HCT116 (cell line): Measurements from ENCODE around the gene RALGPS1. TPM values are rescaled to one million over a fixed set of nuclear protein-coding genes. Genes with fewer than 3 reads are reported as not detected.

Source experiments
- ATAC-seq: fragments of 200-7000 bp; cut with Tn5 transposase; 2 replicates; pipeline ENCODE4 v1.9.1; 2020; ENCODE audit warnings: mild to moderate bottlenecking, moderate library complexity
- BruUV-seq: library from RNA; stranded (reverse); fragments of 400-500 nt; replicated peaks from 2 replicates; lab custom pipeline; 2021; lab: Mats Ljungman, UMichigan
- CTCF ChIA-PET: fragments of 300-600 bp; sonication (Branson Sonifier 250); formaldehyde crosslinking; loops from one replicate; lab custom pipeline; 2021; ENCODE audit warnings: antibody characterized with exemption; lab: Charles Lee
- POLR2A ChIA-PET: fragments of 300-600, 350-600 bp; sonication (Branson Sonifier 250); formaldehyde crosslinking; loops from one replicate; lab custom pipeline; 2021; ENCODE audit warnings: antibody characterized with exemption; lab: Charles Lee
- RAD21 ChIA-PET, 2 experiments: fragments of 300-600 bp; sonication (Branson Sonifier 250); formaldehyde crosslinking; loops; one replicate each; lab custom pipeline; 2023; ENCODE audit warnings: low total read pairs in 2 of 2; ENCODE audit not compliant: uncharacterized antibody in 2 of 2, unreplicated experiment in 2 of 2, low non-redundant PET in 1 of 2; lab: Charles Lee
- DNase-seq: peaks from one replicate; pipeline ENCODE4 v3.0.0-alpha.2; 2010; ENCODE audit warnings: low read depth, low spot score
- H2AFZ ChIP-seq: fragments of 200-600 bp; shearing (Covaris generic), sonication (generic); 2 replicates; pipeline ENCODE4 v1.6.1; 2017; ENCODE audit warnings: low read depth, mixed run types, mixed read lengths, antibody characterized with exemption, low read length; ENCODE audit not compliant: poor library complexity, severe bottlenecking
- H3K27ac ChIP-seq: 2 replicates; pipeline ENCODE4 v1.5.1; 2012; ENCODE audit warnings: low read depth, low read length
- H3K27me3 ChIP-seq: fragments of 200-600 bp; sonication (generic); 2 replicates; pipeline ENCODE4 v1.6.1; 2016; ENCODE audit warnings: mixed run types, low read length, mixed read lengths; ENCODE audit not compliant: insufficient read depth
- H3K36me3 ChIP-seq, 2 experiments: fragments of 200-500 bp in 1 of 2; fragments of 200-600 bp in 1 of 2; sonication (Bioruptor generic) in 1 of 2; sonication (generic) in 1 of 2; 2 replicates each; pipeline versions ENCODE4 v1.5.1 to v1.6.1; 2014 to 2016; ENCODE audit warnings: low read length in 2 of 2, inconsistent platforms in 1 of 2, mixed read lengths in 1 of 2, mixed run types in 1 of 2; ENCODE audit not compliant: insufficient read depth in 2 of 2, control insufficient read depth in 1 of 2
- H3K4me1 ChIP-seq, 2 experiments: fragments of 200-600 bp in 1 of 2; sonication (generic) in 1 of 2; 2 replicates each; pipeline versions ENCODE4 v1.5.1 to v1.6.1; 2012 to 2017; ENCODE audit warnings: low read length in 2 of 2, inconsistent platforms in 1 of 2, mild to moderate bottlenecking in 1 of 2, mixed read lengths in 1 of 2, mixed run types in 1 of 2, moderate library complexity in 1 of 2; ENCODE audit not compliant: insufficient read depth in 2 of 2, control insufficient read depth in 1 of 2
- H3K4me2 ChIP-seq: fragments of 200-600 bp; sonication (generic); 2 replicates; pipeline ENCODE4 v1.6.1; 2017; ENCODE audit warnings: mixed run types, low read length, mixed read lengths
- H3K4me3 ChIP-seq, 2 experiments: fragments of 200-600 bp in 1 of 2; sonication (generic) in 1 of 2; replicated peaks in 1 of 2; 2 replicates each; pipeline ENCODE4 v1.5.1; 2011 to 2016; ENCODE audit warnings: low read length in 2 of 2, control low read depth in 1 of 2, low read depth in 1 of 2, mild to moderate bottlenecking in 1 of 2, mixed read lengths in 1 of 2, mixed run types in 1 of 2
- H3K79me2 ChIP-seq: fragments of 200-600 bp; sonication (generic); 2 replicates; pipeline ENCODE4 v1.6.1; 2017; ENCODE audit warnings: mild to moderate bottlenecking, mixed run types, low read length, moderate library complexity, mixed read lengths; ENCODE audit not compliant: insufficient read depth
- H3K9ac ChIP-seq: fragments of 200-600 bp; sonication (generic); 2 replicates; pipeline ENCODE4 v1.6.1; 2016; ENCODE audit warnings: low read length, mixed read lengths
- H3K9me2 ChIP-seq: fragments of 200-600 bp; sonication (generic), shearing (Covaris generic); 2 replicates; pipeline ENCODE4 v1.6.1; 2017; ENCODE audit warnings: mixed run types, mild to moderate bottlenecking, moderate library complexity; ENCODE audit not compliant: insufficient read depth
- H3K9me3 ChIP-seq, 2 experiments: fragments of 200-500 bp in 1 of 2; fragments of 200-600 bp in 1 of 2; sonication (Bioruptor generic) in 1 of 2; sonication (generic) in 1 of 2; 2 replicates each; pipeline ENCODE4 v1.6.1; 2014 to 2017; ENCODE audit warnings: low read length in 2 of 2, mixed read lengths in 2 of 2, inconsistent platforms in 1 of 2, low read depth in 1 of 2, mild to moderate bottlenecking in 1 of 2, mixed run types in 1 of 2, moderate library complexity in 1 of 2; ENCODE audit not compliant: control insufficient read depth in 1 of 2, insufficient read depth in 1 of 2
- H4K20me1 ChIP-seq: fragments of 200-600 bp; sonication (generic), shearing (Covaris generic); 2 replicates; pipeline ENCODE4 v1.6.1; 2017; ENCODE audit warnings: mixed run types, mild to moderate bottlenecking, moderate library complexity; ENCODE audit not compliant: insufficient read depth
- CBX3 ChIP-seq: IDR thresholded peaks from 2 replicates; pipeline ENCODE4 v1.6.1; 2012; ENCODE audit warnings: low read depth
- CEBPB ChIP-seq: IDR thresholded peaks from 2 replicates; pipeline ENCODE4 v1.6.1; 2012; ENCODE audit warnings: low read depth
- EGR1 ChIP-seq: IDR thresholded peaks from 2 replicates; pipeline ENCODE4 v1.6.1; 2012; ENCODE audit warnings: low read depth
- EZH2 ChIP-seq: fragments of 200-600 bp; sonication (generic); IDR thresholded peaks from 2 replicates; pipeline ENCODE4 v1.6.1; 2017; ENCODE audit warnings: antibody characterized with exemption, mixed run types
- JUND ChIP-seq: IDR thresholded peaks from 2 replicates; pipeline ENCODE4 v1.6.1; 2012
- POLR2AphosphoS5 ChIP-seq: IDR thresholded peaks from 2 replicates; pipeline ENCODE4 v1.6.1; 2011; ENCODE audit warnings: mild to moderate bottlenecking, low read depth, low read length, moderate library complexity
- RAD21 ChIP-seq: IDR thresholded peaks from 2 replicates; pipeline ENCODE4 v1.6.1; 2012; ENCODE audit warnings: low read depth, mild to moderate bottlenecking
- SIN3A ChIP-seq: IDR thresholded peaks from 2 replicates; pipeline ENCODE4 v1.6.1; 2012; ENCODE audit warnings: low read depth
- ZFX ChIP-seq: fragments of 450-650 bp; IDR thresholded peaks from 2 replicates; pipeline ENCODE4 v1.6.1; 2017
- intact Hi-C: fragments of 100-400 bp; cut with micrococcal nuclease; formaldehyde crosslinking; loops from 2 replicates; pipeline ENCODE4 v1.10.0; 2022
- total RNA-seq: library from RNA; stranded (reverse); gene quantifications from one replicate; pipeline ENCODE4 v1.2.1, GENCODE V29; 2021; ENCODE audit not compliant: unreplicated experiment
- TF ChIP-seq, protein P1 (sequence below), 3 experiments: fragments of 200-600 bp in 1 of 3; sonication (generic) in 1 of 3; IDR thresholded peaks in 2 of 3; conservative IDR thresholded peaks in 1 of 3; 2 replicates each; pipeline ENCODE4 v1.5.1; 2012 to 2017; ENCODE audit warnings: low read depth in 2 of 3, low read length in 2 of 3, antibody characterized with exemption in 1 of 3, borderline replicate concordance in 1 of 3, control low read depth in 1 of 3, mild to moderate bottlenecking in 1 of 3, mixed read lengths in 1 of 3, mixed run types in 1 of 3, moderate library complexity in 1 of 3; ENCODE audit not compliant: insufficient read depth in 1 of 3
- TF ChIP-seq, protein P2 (sequence below): IDR thresholded peaks from 2 replicates; pipeline ENCODE4 v1.6.1; 2012
- TF ChIP-seq, protein P3 (sequence below): IDR thresholded peaks from 2 replicates; pipeline ENCODE4 v1.6.1; 2011; ENCODE audit warnings: mild to moderate bottlenecking, low read length, moderate library complexity; ENCODE audit not compliant: insufficient replicate concordance; ENCODE audit errors: extremely low read depth

Gene RALGPS1
- total RNA-seq, 1 experiment from 2014 or later, result 7.6 TPM

DNA sequence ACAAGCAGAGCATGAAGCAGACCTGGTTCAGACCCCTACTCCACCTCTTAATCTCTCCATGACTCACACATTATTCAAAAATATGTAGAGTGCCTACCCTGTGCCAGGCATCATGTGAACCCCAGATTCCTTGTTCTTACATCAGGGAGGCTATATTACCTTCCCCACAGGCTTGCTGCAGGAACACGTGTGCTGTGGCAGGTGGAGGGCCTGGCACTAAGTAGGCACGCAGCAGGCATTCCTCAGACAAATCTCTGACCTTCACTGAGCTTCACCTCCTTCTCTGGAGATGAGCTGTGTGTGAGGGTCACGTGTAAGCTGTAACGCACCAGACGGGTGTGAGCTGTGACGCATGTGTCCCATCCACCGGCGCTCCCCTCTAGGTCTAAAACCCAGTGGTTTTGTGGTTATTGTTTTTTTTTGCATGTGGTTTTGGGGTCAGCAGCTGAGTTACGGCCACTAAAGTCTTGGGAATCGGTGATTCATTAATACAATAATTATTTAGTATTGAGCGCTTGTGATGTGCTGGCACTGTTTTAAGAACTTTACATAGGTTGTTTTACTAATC, 177.5 kb downstream of the RALGPS1 start (continued):
- TF ChIP-seq, protein P1, sequence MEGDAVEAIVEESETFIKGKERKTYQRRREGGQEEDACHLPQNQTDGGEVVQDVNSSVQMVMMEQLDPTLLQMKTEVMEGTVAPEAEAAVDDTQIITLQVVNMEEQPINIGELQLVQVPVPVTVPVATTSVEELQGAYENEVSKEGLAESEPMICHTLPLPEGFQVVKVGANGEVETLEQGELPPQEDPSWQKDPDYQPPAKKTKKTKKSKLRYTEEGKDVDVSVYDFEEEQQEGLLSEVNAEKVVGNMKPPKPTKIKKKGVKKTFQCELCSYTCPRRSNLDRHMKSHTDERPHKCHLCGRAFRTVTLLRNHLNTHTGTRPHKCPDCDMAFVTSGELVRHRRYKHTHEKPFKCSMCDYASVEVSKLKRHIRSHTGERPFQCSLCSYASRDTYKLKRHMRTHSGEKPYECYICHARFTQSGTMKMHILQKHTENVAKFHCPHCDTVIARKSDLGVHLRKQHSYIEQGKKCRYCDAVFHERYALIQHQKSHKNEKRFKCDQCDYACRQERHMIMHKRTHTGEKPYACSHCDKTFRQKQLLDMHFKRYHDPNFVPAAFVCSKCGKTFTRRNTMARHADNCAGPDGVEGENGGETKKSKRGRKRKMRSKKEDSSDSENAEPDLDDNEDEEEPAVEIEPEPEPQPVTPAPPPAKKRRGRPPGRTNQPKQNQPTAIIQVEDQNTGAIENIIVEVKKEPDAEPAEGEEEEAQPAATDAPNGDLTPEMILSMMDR (IDR thresholded peaks at IDR 0.05 in 2 of 3, conservative IDR thresholded peaks at IDR 0.05 in 1 of 3; ENCODE audit: borderline replicate concordance in 1 of 3, insufficient read depth in 1 of 3, low read depth in 2 of 3, low read length in 2 of 3), result no peak

DNA sequence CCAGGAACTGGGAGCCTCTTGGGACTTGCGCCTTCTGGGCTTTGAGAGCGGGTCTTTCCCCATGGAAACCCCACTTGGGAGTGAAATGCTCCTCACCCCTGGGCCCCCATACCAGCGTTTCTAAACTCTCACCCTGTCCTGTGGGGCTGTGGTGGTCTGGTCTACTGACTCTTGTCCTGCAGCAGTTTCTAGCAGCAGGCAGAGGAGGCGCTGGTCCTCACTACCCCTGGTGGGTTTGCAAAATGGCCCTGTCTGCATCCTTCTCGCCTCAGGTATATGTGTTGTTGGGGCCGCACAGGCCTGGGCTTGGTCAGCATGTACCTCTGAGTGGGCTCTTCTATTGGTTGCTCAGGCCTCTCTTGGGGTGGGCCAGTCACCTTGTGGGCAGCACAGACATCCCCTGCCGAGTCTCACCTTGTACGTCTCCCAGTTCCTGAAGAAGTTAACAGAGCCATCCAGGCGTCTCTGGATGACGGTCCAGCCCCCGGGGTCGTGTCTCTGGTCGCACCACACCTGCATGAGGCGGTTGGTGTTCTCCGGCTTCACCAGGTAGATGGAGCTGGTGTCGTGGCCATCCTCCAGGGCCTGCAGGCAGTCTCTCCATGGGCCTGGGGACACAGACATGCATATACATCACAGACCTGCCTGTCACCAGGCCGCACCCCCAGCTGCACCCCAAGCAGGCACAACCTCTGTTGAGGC, 178.9 kb downstream of the RALGPS1 start:
- H3K27ac ChIP-seq, result no peak overlapping the region
- DNase-seq (no peak), ATAC-seq (no peak)
- ChIA-PET CTCF (no interaction called here), POLR2A (no interaction called here), RAD21 (no interaction called here)
- intact Hi-C loops, result no loop called here
- H3K4me2 ChIP-seq, result no peak overlapping the region
- no peaks in the 10 kb centered on the region for H3K9me3 ChIP-seq
- BruUV-seq, result no TSS peak
- H3K9ac ChIP-seq, result no peak overlapping the region
- no peaks in the 10 kb centered on the region for H3K36me3 ChIP-seq
- H2AFZ ChIP-seq, result no peak overlapping the region
- no peaks in the 10 kb centered on the region for H3K27me3 ChIP-seq
- no peaks in the 10 kb centered on the region for H4K20me1 ChIP-seq
- no peak overlapping the region for H3K4me3 ChIP-seq
- TF ChIP-seq CEBPB (no peak), ZFX (no peak), RAD21 (no peak), POLR2AphosphoS5 (no peak), CBX3 (no peak), EZH2 (no peak), SIN3A (no peak), JUND (no peak), EGR1 (no peak)
- TF ChIP-seq, protein P1 (IDR thresholded peaks at IDR 0.05 in 2 of 3, conservative IDR thresholded peaks at IDR 0.05 in 1 of 3; ENCODE audit: borderline replicate concordance in 1 of 3, insufficient read depth in 1 of 3, low read depth in 2 of 3, low read length in 2 of 3), result no peak
- TF ChIP-seq, protein P2, sequence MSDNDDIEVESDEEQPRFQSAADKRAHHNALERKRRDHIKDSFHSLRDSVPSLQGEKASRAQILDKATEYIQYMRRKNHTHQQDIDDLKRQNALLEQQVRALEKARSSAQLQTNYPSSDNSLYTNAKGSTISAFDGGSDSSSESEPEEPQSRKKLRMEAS, result no peak
- TF ChIP-seq, protein P3, sequence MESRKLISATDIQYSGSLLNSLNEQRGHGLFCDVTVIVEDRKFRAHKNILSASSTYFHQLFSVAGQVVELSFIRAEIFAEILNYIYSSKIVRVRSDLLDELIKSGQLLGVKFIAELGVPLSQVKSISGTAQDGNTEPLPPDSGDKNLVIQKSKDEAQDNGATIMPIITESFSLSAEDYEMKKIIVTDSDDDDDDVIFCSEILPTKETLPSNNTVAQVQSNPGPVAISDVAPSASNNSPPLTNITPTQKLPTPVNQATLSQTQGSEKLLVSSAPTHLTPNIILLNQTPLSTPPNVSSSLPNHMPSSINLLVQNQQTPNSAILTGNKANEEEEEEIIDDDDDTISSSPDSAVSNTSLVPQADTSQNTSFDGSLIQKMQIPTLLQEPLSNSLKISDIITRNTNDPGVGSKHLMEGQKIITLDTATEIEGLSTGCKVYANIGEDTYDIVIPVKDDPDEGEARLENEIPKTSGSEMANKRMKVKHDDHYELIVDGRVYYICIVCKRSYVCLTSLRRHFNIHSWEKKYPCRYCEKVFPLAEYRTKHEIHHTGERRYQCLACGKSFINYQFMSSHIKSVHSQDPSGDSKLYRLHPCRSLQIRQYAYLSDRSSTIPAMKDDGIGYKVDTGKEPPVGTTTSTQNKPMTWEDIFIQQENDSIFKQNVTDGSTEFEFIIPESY, result no peak
- H3K4me1 ChIP-seq, result no peaks in the 10 kb centered on the region
- no peaks in the 10 kb centered on the region for H3K79me2 ChIP-seq
- H3K9me2 ChIP-seq, result no peaks in the 10 kb centered on the region
